HG03196 (cell line): ENCODE measurements around the gene LRRC73.
"Not testable (repeated sequence)": the region's sequence is repeated elsewhere in the genome, so short reads cannot be mapped to it uniquely, and the experiment has no call there.

Experiments used
- ATAC-seq: cut with Tn5 transposase; IDR thresholded peaks from one replicate; pipeline ENCODE4 v1.9.1; 2021; ENCODE audit not compliant: unreplicated experiment

LRRC73 gene

GRCh38 chr6:43511824-43512415 lies 1.8 kb upstream of the LRRC73 start:
- ATAC-seq: no peak

- no peak for ATAC-seq
These were observed 649 bp upstream of the LRRC73 start for GRCh38 chr6:43510827-43511163.

- no peak for ATAC-seq
These were observed 783 bp downstream of the LRRC73 start for GRCh38 chr6:43509142-43509983.

GRCh38 chr6:43508481-43509141 lies 1.5 kb downstream of the LRRC73 start:
- ATAC-seq: no peak

GRCh38 chr6:43506667-43507471 lies 3.3 kb downstream of the LRRC73 start:
- no peak for ATAC-seq

- ATAC-seq: no peak
These were observed 4.0 kb downstream of the LRRC73 start for GRCh38 chr6:43506171-43506570.

GRCh38 chr6:43505718-43506117 lies 4.4 kb downstream of the LRRC73 start:
- no peak for ATAC-seq

GRCh38 chr6:43504756-43505593 lies 5.2 kb downstream of the LRRC73 start:
- no peak for ATAC-seq

- no peak for ATAC-seq
These were observed 6.7 kb downstream of the LRRC73 start for GRCh38 chr6:43503443-43503842.

- ATAC-seq: no peak
These were observed 7.5 kb downstream of the LRRC73 start for GRCh38 chr6:43502666-43503065.

GRCh38 chr6:43500921-43501320 lies 9.2 kb downstream of the LRRC73 start:
- no peak for ATAC-seq

GRCh38 chr6:43499028-43499815 lies 10.9 kb downstream of the LRRC73 start:
- ATAC-seq: no peak

GRCh38 chr6:43498291-43498690 lies 11.9 kb downstream of the LRRC73 start:
- ATAC-seq: not testable (repeated sequence)

GRCh38 chr6:43497689-43498088 lies 12.5 kb downstream of the LRRC73 start:
- no peak for ATAC-seq

GRCh38 chr6:43497129-43497396 lies 13.1 kb downstream of the LRRC73 start:
- ATAC-seq: no peak

- ATAC-seq: no peak
These were observed 13.6 kb downstream of the LRRC73 start for GRCh38 chr6:43496370-43497128.

- no peak for ATAC-seq
These were observed 14.7 kb downstream of the LRRC73 start for GRCh38 chr6:43495409-43495941.

GRCh38 chr6:43494766-43495165 lies 15.4 kb downstream of the LRRC73 start:
- no peak for ATAC-seq

GRCh38 chr6:43494321-43494720 lies 15.8 kb downstream of the LRRC73 start:
- ATAC-seq: no peak
